IMR-90 (cell line): Measurements from ENCODE around the gene KIF6. TPM values are rescaled to one million over a fixed set of nuclear protein-coding genes. Genes with fewer than 3 reads are reported as not detected.

Source experiments
- ATAC-seq: fragments of 200-7000 bp; cut with Tn5 transposase; 2 replicates; pipeline ENCODE4 v1.9.1; 2020; ENCODE audit warnings: low read depth, mild to moderate bottlenecking, moderate library complexity
- BruUV-seq: library from RNA; stranded (reverse); fragments of 400-500 nt; replicated peaks from 2 replicates; lab custom pipeline; 2021; lab: Mats Ljungman, UMichigan
- CTCF ChIA-PET: fragments of 300-600 bp; formaldehyde crosslinking; extraction: SDS; loops from one replicate; lab custom pipeline; 2021; ENCODE audit warnings: antibody characterized with exemption; lab: Yijun Ruan, JAX
- POLR2A ChIA-PET: fragments of 300-600 bp; sonication (Branson Sonifier 250); formaldehyde crosslinking; loops from one replicate; lab custom pipeline; 2022; ENCODE audit warnings: antibody characterized with exemption; ENCODE audit not compliant: unreplicated experiment; lab: Charles Lee
- DNase-seq: peaks from one replicate; pipeline ENCODE4 v3.0.0; 2013
- H2AFZ ChIP-seq: replicated peaks from 2 replicates; pipeline ENCODE3; 2013; ENCODE audit warnings: low read length, mild to moderate bottlenecking; ENCODE audit not compliant: poor library complexity
- H2AK5ac ChIP-seq: 2 replicates; pipeline ENCODE4 v1.6.1; 2013; ENCODE audit warnings: low read depth, low read length, inconsistent platforms
- H2AK9ac ChIP-seq: replicated peaks from 2 replicates; pipeline ENCODE3; 2013; ENCODE audit warnings: mild to moderate bottlenecking, low read depth, low read length, moderate library complexity; ENCODE audit not compliant: poor library complexity
- H2BK120ac ChIP-seq: 2 replicates; pipeline ENCODE4 v1.6.1; 2013; ENCODE audit warnings: low read depth, low read length, inconsistent platforms
- H2BK15ac ChIP-seq: 3 replicates; pipeline ENCODE4 v1.6.1; 2013; ENCODE audit warnings: low read depth, low read length, inconsistent platforms
- H2BK20ac ChIP-seq: 2 replicates; pipeline ENCODE4 v1.6.1; 2013; ENCODE audit warnings: low read depth, mild to moderate bottlenecking, inconsistent platforms, low read length, moderate library complexity
- H2BK5ac ChIP-seq: 2 replicates; pipeline ENCODE4 v1.6.1; 2013; ENCODE audit warnings: mild to moderate bottlenecking, low read depth, low read length, inconsistent platforms; ENCODE audit not compliant: poor library complexity, severe bottlenecking
- H3K14ac ChIP-seq: replicated peaks from 2 replicates; pipeline ENCODE4 v1.6.1; 2013; ENCODE audit warnings: low read depth, low read length, inconsistent platforms
- H3K18ac ChIP-seq: 2 replicates; pipeline ENCODE4 v1.6.1; 2013; ENCODE audit warnings: low read depth, low read length, control low read depth
- H3K23ac ChIP-seq: 2 replicates; pipeline ENCODE4 v1.6.1; 2013; ENCODE audit warnings: low read depth, low read length, inconsistent platforms
- H3K27ac ChIP-seq: 2 replicates; pipeline ENCODE4 v1.5.1; 2013; ENCODE audit warnings: mild to moderate bottlenecking, control low read depth, low read length; ENCODE audit not compliant: insufficient read depth
- H3K27me3 ChIP-seq: 2 replicates; pipeline ENCODE4 v1.6.1; 2013; ENCODE audit warnings: low read length; ENCODE audit not compliant: control insufficient read depth, insufficient read depth
- H3K36me3 ChIP-seq: 2 replicates; pipeline ENCODE4 v1.6.1; 2013; ENCODE audit warnings: low read length, mixed read lengths; ENCODE audit not compliant: control insufficient read depth, insufficient read depth
- H3K4ac ChIP-seq: 2 replicates; pipeline ENCODE4 v1.6.1; 2013; ENCODE audit warnings: low read depth, low read length, inconsistent platforms
- H3K4me1 ChIP-seq: 2 replicates; pipeline ENCODE4 v1.6.1; 2013; ENCODE audit warnings: low read length, mixed read lengths; ENCODE audit not compliant: control insufficient read depth, insufficient read depth
- H3K4me2 ChIP-seq: 2 replicates; pipeline ENCODE4 v1.6.1; 2013; ENCODE audit warnings: low read depth, mild to moderate bottlenecking, control low read depth, low read length, moderate library complexity
- H3K4me3 ChIP-seq: 2 replicates; pipeline ENCODE4 v1.5.1; 2013; ENCODE audit warnings: low read depth, mild to moderate bottlenecking, control low read depth, low read length, moderate library complexity; ENCODE audit not compliant: insufficient read depth
- H3K56ac ChIP-seq: 2 replicates; pipeline ENCODE4 v1.6.1; 2013; ENCODE audit warnings: low read length, inconsistent platforms; ENCODE audit not compliant: insufficient read depth; ENCODE audit errors: extremely low read depth
- H3K79me1 ChIP-seq, 2 experiments: 2 replicates each; pipeline ENCODE4 v1.6.1; 2013; ENCODE audit warnings: low read length in 2 of 2, inconsistent platforms in 1 of 2, low read depth in 1 of 2
- H3K9ac ChIP-seq: 2 replicates; pipeline ENCODE4 v1.6.1; 2013; ENCODE audit warnings: low read depth, low read length, control low read depth
- H3K9me1 ChIP-seq: 2 replicates; pipeline ENCODE4 v1.6.1; 2013; ENCODE audit warnings: low read length, inconsistent platforms; ENCODE audit not compliant: insufficient read depth
- H3K9me3 ChIP-seq: 2 replicates; pipeline ENCODE4 v1.6.1; 2013; ENCODE audit warnings: low read length; ENCODE audit not compliant: control insufficient read depth, insufficient read depth
- H4K20me1 ChIP-seq: 2 replicates; pipeline ENCODE4 v1.6.1; 2013; ENCODE audit warnings: low read length, inconsistent platforms; ENCODE audit not compliant: insufficient read depth
- H4K5ac ChIP-seq: 2 replicates; pipeline ENCODE4 v1.6.1; 2013; ENCODE audit warnings: mild to moderate bottlenecking, low read depth, low read length, control low read depth
- H4K8ac ChIP-seq, 2 experiments: 2 replicates each; pipeline ENCODE4 v1.6.1; 2013; ENCODE audit warnings: low read depth in 2 of 2, low read length in 2 of 2, control low read depth in 1 of 2, inconsistent platforms in 1 of 2
- H4K91ac ChIP-seq: 2 replicates; pipeline ENCODE4 v1.6.1; 2013; ENCODE audit warnings: low read depth, low read length, inconsistent platforms; ENCODE audit not compliant: insufficient read depth
- BHLHE40 ChIP-seq: fragments of 150-350 bp; IDR thresholded peaks from 2 replicates; pipeline ENCODE4 v1.6.1; 2016; ENCODE audit warnings: mild to moderate bottlenecking, low read depth, low read length
- CEBPB ChIP-seq: IDR thresholded peaks from 2 replicates; pipeline ENCODE4 v1.6.1; 2012; ENCODE audit warnings: low read depth, low read length, improper control_type of control experiment
- FOS ChIP-seq: fragments of 150-350 bp; IDR thresholded peaks from 2 replicates; pipeline ENCODE4 v1.6.1; 2016; ENCODE audit warnings: low read depth, low read length
- MAZ ChIP-seq: IDR thresholded peaks from 2 replicates; pipeline ENCODE4 v1.6.1; 2012; ENCODE audit warnings: low read depth, mild to moderate bottlenecking, low read length, improper control_type of control experiment, moderate library complexity, borderline replicate concordance
- NFE2L2 ChIP-seq: fragments of 150-350 bp; IDR thresholded peaks from 2 replicates; pipeline ENCODE4 v1.6.1; 2016; ENCODE audit warnings: low read depth, mild to moderate bottlenecking, low read length
- RAD21 ChIP-seq: IDR thresholded peaks from 2 replicates; pipeline ENCODE4 v1.6.1; 2012; ENCODE audit warnings: low read length, improper control_type of control experiment
- RCOR1 ChIP-seq: IDR thresholded peaks from 2 replicates; pipeline ENCODE4 v1.6.1; 2012; ENCODE audit warnings: mild to moderate bottlenecking, low read length, improper control_type of control experiment; ENCODE audit not compliant: insufficient replicate concordance
- RFX5 ChIP-seq: IDR thresholded peaks from 2 replicates; pipeline ENCODE4 v1.8.0; 2012; ENCODE audit warnings: low read depth, mild to moderate bottlenecking, low read length, moderate library complexity
- SMC3 ChIP-seq: fragments of 150-350 bp; IDR thresholded peaks from 2 replicates; pipeline ENCODE4 v1.6.1; 2016; ENCODE audit warnings: low read depth, mild to moderate bottlenecking, antibody characterized with exemption, low read length, moderate library complexity
- WGBS, 2 experiments: methylation state at CpG; one replicate each; pipeline versions ENCODE4 v1.1.5 to v1.1.7; 2013; ENCODE audit warnings: missing lambda C conversion rate in 2 of 2; ENCODE audit not compliant: insufficient read length in 1 of 2; ENCODE audit errors: extremely low coverage in 2 of 2; 5-methylcytosine and 5-hydroxymethylcytosine counted together
- dilution Hi-C: fragments of 300-500 bp; cut with HindIII; formaldehyde crosslinking; loops from one replicate; pipeline ENCODE4 v1.14.3; 2018; ENCODE audit warnings: low sequenced_read_pairs; ENCODE audit not compliant: unreplicated experiment
- in situ Hi-C: fragments of 300-500 bp; cut with MboI; formaldehyde crosslinking; loops from 3 replicates; pipeline ENCODE4 v1.14.3; 2019; ENCODE audit warnings: low sequenced_read_pairs, inconsistent platforms, mixed read lengths
- intact Hi-C: fragments of 100-400 bp; cut with micrococcal nuclease; formaldehyde crosslinking; loops from 2 replicates; pipeline ENCODE4 v1.10.0; 2022
- polyA plus RNA-seq, 3 experiments: library from polyadenylated mRNA; depleted of rRNA; stranded (reverse); fragments of >200 nt; gene quantifications; 2 replicates each; pipeline ENCODE4 v1.2.3, GENCODE V29; 2012; ENCODE audit warnings: low replicate concordance in 1 of 3
- total RNA-seq: library from RNA; depleted of rRNA; stranded (reverse); fragments of >200 nt; gene quantifications from 2 replicates; pipeline ENCODE4 v1.2.3, GENCODE V29; 2012
- TF ChIP-seq, protein P1 (sequence below): fragments of 150-350 bp; IDR thresholded peaks from 2 replicates; pipeline ENCODE4 v1.6.1; 2016; ENCODE audit warnings: low read depth, mild to moderate bottlenecking, low read length, moderate library complexity, borderline replicate concordance

Gene KIF6
- total and polyA plus RNA-seq, 2 of the 4 experiments (the other 2 are of a cell fraction), result under 0.01 to 0.10 TPM

DNA sequence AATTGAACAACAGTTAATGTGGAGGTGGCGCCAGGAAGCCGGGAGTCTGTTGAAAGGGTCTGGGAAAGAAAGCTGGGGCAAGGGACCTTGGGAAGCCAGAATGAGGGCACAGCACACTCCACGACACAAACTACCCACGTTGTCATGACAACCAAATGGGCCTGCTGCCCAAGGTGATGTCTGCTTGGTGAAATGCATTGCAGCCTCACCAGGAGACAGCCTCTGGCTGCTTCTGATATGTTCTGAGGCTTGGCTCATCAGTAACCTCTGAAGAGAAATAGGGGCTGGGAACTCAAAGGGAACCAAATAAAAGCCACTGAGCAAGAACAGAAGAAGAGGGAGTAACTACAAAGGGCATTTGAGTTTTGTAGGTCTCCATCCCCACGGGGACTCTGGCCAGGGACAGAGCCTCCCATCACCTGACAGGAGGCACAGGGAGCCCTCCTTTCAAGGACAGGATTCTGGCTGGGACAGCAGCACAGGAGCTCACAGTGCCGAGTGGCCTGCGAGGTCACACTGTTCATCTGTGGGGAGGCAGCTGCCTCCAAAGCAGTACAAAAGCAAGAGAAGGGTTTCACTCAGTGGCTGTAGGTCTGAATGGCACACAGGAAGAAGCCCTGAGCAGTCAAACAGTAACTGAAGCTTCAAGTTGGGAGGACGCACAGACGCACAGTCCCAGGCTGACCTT lies 358.1 kb downstream of the KIF6 start:
- CTCF ChIA-PET, result no interaction called here

More for the DNA sequence above, 358.1 kb downstream of the KIF6 start:
- H3K18ac ChIP-seq, result no peak overlapping the region
- H3K27me3 ChIP-seq, result no peaks in the 10 kb centered on the region
- H4K20me1 ChIP-seq, result no peaks in the 10 kb centered on the region
- TF ChIP-seq BHLHE40, result no peak
- no peak for TF ChIP-seq NFE2L2
- TF ChIP-seq, protein P1, sequence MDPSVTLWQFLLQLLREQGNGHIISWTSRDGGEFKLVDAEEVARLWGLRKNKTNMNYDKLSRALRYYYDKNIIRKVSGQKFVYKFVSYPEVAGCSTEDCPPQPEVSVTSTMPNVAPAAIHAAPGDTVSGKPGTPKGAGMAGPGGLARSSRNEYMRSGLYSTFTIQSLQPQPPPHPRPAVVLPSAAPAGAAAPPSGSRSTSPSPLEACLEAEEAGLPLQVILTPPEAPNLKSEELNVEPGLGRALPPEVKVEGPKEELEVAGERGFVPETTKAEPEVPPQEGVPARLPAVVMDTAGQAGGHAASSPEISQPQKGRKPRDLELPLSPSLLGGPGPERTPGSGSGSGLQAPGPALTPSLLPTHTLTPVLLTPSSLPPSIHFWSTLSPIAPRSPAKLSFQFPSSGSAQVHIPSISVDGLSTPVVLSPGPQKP, result no peak
- TF ChIP-seq RFX5, result no peak
- no peak for TF ChIP-seq RAD21
- TF ChIP-seq SMC3, result no peak
- TF ChIP-seq FOS, result no peak
- TF ChIP-seq MAZ, result no peak
- TF ChIP-seq CEBPB, result no peak
- no peak for TF ChIP-seq RCOR1
- no peak overlapping the region for H2BK5ac ChIP-seq
- H3K4me2 ChIP-seq, result no peak overlapping the region
- no TSS peak for BruUV-seq
- peak overlapping the region; percentile 14 for H2AFZ ChIP-seq
- POLR2A ChIA-PET, result no interaction called here
- no peaks in the 10 kb centered on the region; the same call in 1 of the 2 replicates for H3K4me1 ChIP-seq
- dilution Hi-C loops, result no loop called here
- H3K23ac ChIP-seq, result no peak overlapping the region
- no peak overlapping the region for H3K4ac ChIP-seq
- no peak overlapping the region for H2BK20ac ChIP-seq
- no peak overlapping the region for H4K8ac ChIP-seq
- H4K5ac ChIP-seq, result no peak overlapping the region
- no peaks in the 10 kb centered on the region for H3K9me1 ChIP-seq
- H3K36me3 ChIP-seq, result no peaks in the 10 kb centered on the region
- no peak overlapping the region for H3K4me3 ChIP-seq
- no peak overlapping the region for H2AK9ac ChIP-seq
- intact Hi-C loops, result no loop called here
- no peaks in the 10 kb centered on the region for H3K9me3 ChIP-seq
- DNase-seq (no peak), ATAC-seq (no peak)
- no peaks in the 10 kb centered on the region for H3K79me1 ChIP-seq
- H4K91ac ChIP-seq, result no peak overlapping the region
- H3K27ac ChIP-seq, result no peak overlapping the region
- H3K14ac ChIP-seq, result no peak overlapping the region
- no peak overlapping the region for H3K9ac ChIP-seq
- WGBS, 2 experiments, result 92% methylated on average over 4 of the region's 9 CpGs; no CpG with 5 or more reads in 1 of the 2 experiments
- in situ Hi-C loops, result loop anchor here (10.0 to 25.0 kb wide), 3 partner anchors 518 to 1670 kb away; partner anchors contain the start of genes TSPO2 and UNC5CL
- no peak overlapping the region for H2AK5ac ChIP-seq
- no peak overlapping the region for H2BK15ac ChIP-seq
- H2BK120ac ChIP-seq, result no peak overlapping the region
- H3K56ac ChIP-seq, result no peak overlapping the region
